ENCODE data around the gene ZC3H14.

- TF ChIP-seq, protein P1, sequence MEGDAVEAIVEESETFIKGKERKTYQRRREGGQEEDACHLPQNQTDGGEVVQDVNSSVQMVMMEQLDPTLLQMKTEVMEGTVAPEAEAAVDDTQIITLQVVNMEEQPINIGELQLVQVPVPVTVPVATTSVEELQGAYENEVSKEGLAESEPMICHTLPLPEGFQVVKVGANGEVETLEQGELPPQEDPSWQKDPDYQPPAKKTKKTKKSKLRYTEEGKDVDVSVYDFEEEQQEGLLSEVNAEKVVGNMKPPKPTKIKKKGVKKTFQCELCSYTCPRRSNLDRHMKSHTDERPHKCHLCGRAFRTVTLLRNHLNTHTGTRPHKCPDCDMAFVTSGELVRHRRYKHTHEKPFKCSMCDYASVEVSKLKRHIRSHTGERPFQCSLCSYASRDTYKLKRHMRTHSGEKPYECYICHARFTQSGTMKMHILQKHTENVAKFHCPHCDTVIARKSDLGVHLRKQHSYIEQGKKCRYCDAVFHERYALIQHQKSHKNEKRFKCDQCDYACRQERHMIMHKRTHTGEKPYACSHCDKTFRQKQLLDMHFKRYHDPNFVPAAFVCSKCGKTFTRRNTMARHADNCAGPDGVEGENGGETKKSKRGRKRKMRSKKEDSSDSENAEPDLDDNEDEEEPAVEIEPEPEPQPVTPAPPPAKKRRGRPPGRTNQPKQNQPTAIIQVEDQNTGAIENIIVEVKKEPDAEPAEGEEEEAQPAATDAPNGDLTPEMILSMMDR (IDR thresholded peaks at IDR 0.05; ENCODE audit: insufficient read depth, low read depth, low read length): no peak
- TF ChIP-seq EZH2 (IDR thresholded peaks at IDR 0.05; ENCODE audit: insufficient read depth, low read length): no peak
Observed at GRCh38 chr14:88576222-88576621, 13.4 kb downstream of the ZC3H14 start.
